Mesenchymal stem cell (in vitro differentiated cells and primary cell): ENCODE measurements around the gene HEMK1.

Experiments
- DNase-seq: peaks from one replicate; pipeline ENCODE4 v3.0.0-alpha.2; 2013
- H2AFZ ChIP-seq: one replicate; pipeline ENCODE4 v1.6.1; 2013; ENCODE audit warnings: low read depth, mild to moderate bottlenecking, control low read depth, inconsistent platforms, low read length, moderate library complexity
- H2AK5ac ChIP-seq: 2 replicates; pipeline ENCODE4 v1.6.1; 2013; ENCODE audit warnings: low read length, moderate library complexity, mild to moderate bottlenecking, inconsistent platforms; ENCODE audit not compliant: severe bottlenecking
- H2BK120ac ChIP-seq: one replicate; pipeline ENCODE4 v1.6.1; 2013; ENCODE audit warnings: low read depth, mild to moderate bottlenecking, inconsistent platforms, low read length, moderate library complexity
- H2BK12ac ChIP-seq, 2 experiments: one replicate each; pipeline ENCODE4 v1.6.1; 2013; ENCODE audit warnings: inconsistent platforms in 2 of 2, low read length in 2 of 2, mild to moderate bottlenecking in 2 of 2, moderate library complexity in 2 of 2, control low read depth in 1 of 2
- H2BK15ac ChIP-seq: one replicate; pipeline ENCODE4 v1.6.1; 2013; ENCODE audit warnings: mild to moderate bottlenecking, low read depth, inconsistent platforms; ENCODE audit not compliant: poor library complexity, severe bottlenecking
- H2BK5ac ChIP-seq: 2 replicates; pipeline ENCODE4 v1.6.1; 2013; ENCODE audit warnings: low read depth, mild to moderate bottlenecking, low read length, control low read depth, inconsistent platforms; ENCODE audit not compliant: poor library complexity, severe bottlenecking
- H3K14ac ChIP-seq, 2 experiments: one replicate each; pipeline ENCODE4 v1.6.1; 2013; ENCODE audit warnings: inconsistent platforms in 2 of 2, low read length in 2 of 2, control low read depth in 1 of 2, mild to moderate bottlenecking in 1 of 2, moderate library complexity in 1 of 2
- H3K18ac ChIP-seq, 2 experiments: one replicate each; pipeline ENCODE4 v1.6.1; 2013; ENCODE audit warnings: inconsistent platforms in 2 of 2, low read length in 2 of 2, control low read depth in 1 of 2, low read depth in 1 of 2, mild to moderate bottlenecking in 1 of 2
- H3K23ac ChIP-seq, 2 experiments: one replicate each; pipeline ENCODE4 v1.6.1; 2013; ENCODE audit warnings: inconsistent platforms in 2 of 2, low read length in 2 of 2, mild to moderate bottlenecking in 2 of 2, moderate library complexity in 2 of 2, control low read depth in 1 of 2
- H3K27ac ChIP-seq: 2 replicates; pipeline ENCODE4 v1.5.1; 2013; ENCODE audit warnings: mild to moderate bottlenecking, moderate library complexity, low read length, control low read depth, inconsistent platforms; ENCODE audit not compliant: poor library complexity, severe bottlenecking
- H3K27me3 ChIP-seq, 2 experiments: 2 replicates each; pipeline versions ENCODE4 v1.6.1 to v1.7.0; 2013; ENCODE audit warnings: low read length in 2 of 2, mild to moderate bottlenecking in 2 of 2, moderate library complexity in 2 of 2, control low read depth in 1 of 2, inconsistent platforms in 1 of 2; ENCODE audit not compliant: control insufficient read depth in 1 of 2, insufficient read depth in 1 of 2
- H3K36me3 ChIP-seq, 2 experiments: 2 replicates each; pipeline versions ENCODE4 v1.6.1 to v1.7.0; 2013; ENCODE audit warnings: low read length in 2 of 2, control low read depth in 1 of 2, inconsistent platforms in 1 of 2, low read depth in 1 of 2, mild to moderate bottlenecking in 1 of 2; ENCODE audit not compliant: insufficient read depth in 2 of 2, control insufficient read depth in 1 of 2
- H3K4ac ChIP-seq, 2 experiments: one replicate each; pipeline ENCODE4 v1.6.1; 2013; ENCODE audit warnings: inconsistent platforms in 2 of 2, low read length in 2 of 2, mild to moderate bottlenecking in 2 of 2, moderate library complexity in 2 of 2, control low read depth in 1 of 2, low read depth in 1 of 2
- H3K4me1 ChIP-seq: 2 replicates; pipeline ENCODE4 v1.6.1; 2013; ENCODE audit warnings: low read depth, low read length, control low read depth; ENCODE audit not compliant: control insufficient read depth, insufficient read depth
- H3K4me2 ChIP-seq: 2 replicates; pipeline ENCODE4 v1.6.1; 2013; ENCODE audit warnings: low read length, mild to moderate bottlenecking, inconsistent platforms; ENCODE audit not compliant: poor library complexity, severe bottlenecking
- H3K4me3 ChIP-seq, 2 experiments: 2 replicates each; pipeline versions ENCODE4 v1.5.1 to v1.7.0; 2013; ENCODE audit warnings: low read length in 2 of 2, mild to moderate bottlenecking in 2 of 2, control low read depth in 1 of 2, low read depth in 1 of 2; ENCODE audit not compliant: insufficient read depth in 1 of 2
- H3K79me1 ChIP-seq: replicated peaks from 2 replicates; pipeline ENCODE4 v1.6.1; 2013; ENCODE audit warnings: mild to moderate bottlenecking, control low read depth, low read length, inconsistent platforms; ENCODE audit not compliant: poor library complexity, severe bottlenecking
- H3K9ac ChIP-seq: 2 replicates; pipeline ENCODE4 v1.7.0; 2013; ENCODE audit warnings: mild to moderate bottlenecking, low read length, moderate library complexity
- H3K9me3 ChIP-seq: 2 replicates; pipeline ENCODE4 v1.7.0; 2013; ENCODE audit warnings: mild to moderate bottlenecking, low read length; ENCODE audit not compliant: control insufficient read depth
- H4K8ac ChIP-seq: one replicate; pipeline ENCODE4 v1.6.1; 2013; ENCODE audit warnings: inconsistent platforms, mild to moderate bottlenecking, low read length, moderate library complexity
- H4K91ac ChIP-seq: one replicate; pipeline ENCODE4 v1.6.1; 2013; ENCODE audit warnings: mild to moderate bottlenecking, low read length, inconsistent platforms
- WGBS: methylation state at CpG from one replicate; pipeline ENCODE4 v1.1.7; 2013; ENCODE audit warnings: mixed read lengths; 5-methylcytosine and 5-hydroxymethylcytosine counted together

The HEMK1 gene

GRCh38 chr3:50587373-50587772 lies 18.1 kb downstream of the HEMK1 start:
- Histone ChIP-seq H2AFZ (no peak overlapping the region), H3K27ac (no peak overlapping the region)

GRCh38 chr3:50587806-50588758 lies 18.8 kb downstream of the HEMK1 start:
- H4K91ac ChIP-seq = no peak overlapping the region
- no peak overlapping the region for H2BK5ac ChIP-seq
- H3K27ac ChIP-seq = no peak overlapping the region
- H3K14ac ChIP-seq = no peak overlapping the region
- no peaks in the 10 kb centered on the region for H3K27me3 ChIP-seq
- no peaks in the 10 kb centered on the region for H3K9me3 ChIP-seq
- peak overlapping the region in 1 of 2 experiments; percentile 23 for H3K18ac ChIP-seq
- H3K79me1 ChIP-seq = no peaks in the 10 kb centered on the region
- no peak overlapping the region for H3K23ac ChIP-seq
- no peak overlapping the region for H3K4me3 ChIP-seq
- DNase-seq = no peak
- no peak overlapping the region for H3K4ac ChIP-seq
- no peak overlapping the region for H3K4me2 ChIP-seq
- peak overlapping the region in 1 of 2 experiments; percentile 40 for H2BK12ac ChIP-seq
- no peak overlapping the region for H2BK120ac ChIP-seq
- 81% methylated on average over 17 of the region's 17 CpGs for WGBS
- H4K8ac ChIP-seq = no peak overlapping the region
- H2BK15ac ChIP-seq = no peak overlapping the region
- H3K4me1 ChIP-seq = peaks cover 5% of the 10 kb centered on the region
- H3K9ac ChIP-seq = peak overlapping the region; percentile 27
- H3K36me3 ChIP-seq = peaks cover 0 to 3% of the 10 kb centered on the region in 2 experiments
- no peak overlapping the region for H2AFZ ChIP-seq
- no peak overlapping the region for H2AK5ac ChIP-seq

More at GRCh38 chr3:50587373-50587772, 18.1 kb downstream of the HEMK1 start:
- H2BK5ac ChIP-seq = no peak overlapping the region
- H3K14ac ChIP-seq = no peak overlapping the region
- H3K4me3 ChIP-seq = no peak overlapping the region
- H3K4me2 ChIP-seq = no peak overlapping the region
- H2BK120ac ChIP-seq = no peak overlapping the region
- H3K18ac ChIP-seq = no peak overlapping the region
- H3K9me3 ChIP-seq = no peaks in the 10 kb centered on the region
- no peak overlapping the region for H2AK5ac ChIP-seq
- H3K23ac ChIP-seq = no peak overlapping the region
- peaks cover 2% of the 10 kb centered on the region for H3K4me1 ChIP-seq
- no peak for DNase-seq
- H2BK12ac ChIP-seq = no peak overlapping the region
- H3K27me3 ChIP-seq = no peaks in the 10 kb centered on the region
- peaks cover 4 to 6% of the 10 kb centered on the region in 2 experiments for H3K36me3 ChIP-seq
- peak overlapping the region; percentile 5 for H3K9ac ChIP-seq
- WGBS = 89% methylated on average over 6 of the region's 6 CpGs
- H2BK15ac ChIP-seq = no peak overlapping the region
- no peak overlapping the region for H4K91ac ChIP-seq
- H3K4ac ChIP-seq = no peak overlapping the region
- peak overlapping the region; percentile 12 for H4K8ac ChIP-seq
- no peaks in the 10 kb centered on the region for H3K79me1 ChIP-seq

- Histone ChIP-seq H2AFZ (no peak overlapping the region), H3K27ac (no peak overlapping the region), H2BK15ac (no peak overlapping the region), H2BK12ac (no peak overlapping the region), H3K23ac (no peak overlapping the region), H2AK5ac (no peak overlapping the region), H3K4me1 (peaks cover 5% of the 10 kb centered on the region), H2BK120ac (no peak overlapping the region), H4K91ac (no peak overlapping the region), H3K14ac (no peak overlapping the region), H3K18ac (no peak overlapping the region), H3K36me3 (no peaks in the 10 kb centered on the region), H3K9ac (peak overlapping the region; percentile 27), H3K4ac (no peak overlapping the region), H3K79me1 (no peaks in the 10 kb centered on the region), H4K8ac (no peak overlapping the region), H3K27me3 (no peaks in the 10 kb centered on the region), H2BK5ac (no peak overlapping the region), H3K9me3 (no peaks in the 10 kb centered on the region), H3K4me3 (no peak overlapping the region), H3K4me2 (no peak overlapping the region)
- DNase-seq = no peak
- 100% methylated on average over 3 of the region's 4 CpGs for WGBS
Observed at GRCh38 chr3:50588759-50589433, 19.6 kb downstream of the HEMK1 start.

GRCh38 chr3:50591196-50591741 lies 21.9 kb downstream of the HEMK1 start:
- no peak for DNase-seq
- Histone ChIP-seq H3K18ac (no peak overlapping the region), H2BK5ac (no peak overlapping the region), H2BK12ac (no peak overlapping the region), H3K9me3 (no peaks in the 10 kb centered on the region), H3K27me3 (no peaks in the 10 kb centered on the region), H2AK5ac (no peak overlapping the region), H3K9ac (peak overlapping the region; percentile 44), H3K27ac (no peak overlapping the region), H4K91ac (no peak overlapping the region), H3K4me3 (peak overlapping the region in 1 of 2 experiments; percentile 39), H3K4me1 (peaks cover 5% of the 10 kb centered on the region), H3K4me2 (no peak overlapping the region), H3K4ac (no peak overlapping the region), H3K79me1 (no peaks in the 10 kb centered on the region), H3K14ac (no peak overlapping the region), H2BK120ac (no peak overlapping the region), H3K36me3 (no peaks in the 10 kb centered on the region), H2AFZ (no peak overlapping the region), H4K8ac (no peak overlapping the region), H3K23ac (no peak overlapping the region), H2BK15ac (peak overlapping the region; percentile 29)
- 82% methylated on average over 8 of the region's 9 CpGs for WGBS
